SU-DHL-6 (cell line): Measurements from ENCODE around the gene EVI5L.
"Not testable (repeated sequence)": the region's sequence is repeated elsewhere in the genome, so short reads cannot be mapped to it uniquely, and the experiment has no call there.

Experiments used
- H2AFZ ChIP-seq: fragments of 200-600 bp; sonication (generic); 2 replicates; pipeline ENCODE4 v1.6.1; 2014; ENCODE audit warnings: low read depth, mild to moderate bottlenecking, moderate library complexity, mixed read lengths, antibody characterized with exemption, low read length; ENCODE audit not compliant: severe bottlenecking
- H3F3A ChIP-seq: fragments of 200-600 bp; shearing (Covaris generic); 2 replicates; pipeline ENCODE4 v1.6.0; 2016; ENCODE audit warnings: antibody characterized with exemption, mild to moderate bottlenecking; ENCODE audit not compliant: insufficient read depth
- H3K27ac ChIP-seq: fragments of 200-600 bp; sonication (generic); 2 replicates; pipeline ENCODE4 v1.5.1; 2016; ENCODE audit warnings: low read depth, mild to moderate bottlenecking, low read length, moderate library complexity, mixed read lengths
- H3K27me3 ChIP-seq: fragments of 200-600 bp; sonication (generic), shearing (Covaris generic); 2 replicates; pipeline ENCODE4 v1.6.0; 2014; ENCODE audit warnings: mild to moderate bottlenecking, low read length
- H3K36me3 ChIP-seq: fragments of 200-600 bp; sonication (generic); 2 replicates; pipeline ENCODE4 v1.6.1; 2014; ENCODE audit warnings: mild to moderate bottlenecking, low read length, mixed read lengths
- H3K4me2 ChIP-seq: fragments of 300-600, 200-600 bp; shearing (Covaris generic), sonication (generic); 2 replicates; pipeline ENCODE4 v1.6.0; 2014; ENCODE audit warnings: low read length, low read depth, mild to moderate bottlenecking; ENCODE audit not compliant: poor library complexity, severe bottlenecking
- H3K4me3 ChIP-seq: fragments of 200-600 bp; sonication (generic); 2 replicates; pipeline ENCODE4 v1.5.1; 2014; ENCODE audit warnings: antibody characterized with exemption, low read length, mild to moderate bottlenecking, mixed read lengths; ENCODE audit not compliant: insufficient read depth, poor library complexity, severe bottlenecking
- H3K79me2 ChIP-seq: fragments of 200-600 bp; sonication (generic); 2 replicates; pipeline ENCODE4 v1.6.1; 2014; ENCODE audit warnings: mild to moderate bottlenecking, low read length, moderate library complexity; ENCODE audit not compliant: insufficient read depth
- H3K9ac ChIP-seq: fragments of 200-600 bp; sonication (generic); 2 replicates; pipeline ENCODE4 v1.7.0; 2014; ENCODE audit warnings: mild to moderate bottlenecking, low read length
- H3K9me2 ChIP-seq: fragments of 200-600 bp; sonication (generic); replicated peaks from 2 replicates; pipeline ENCODE4 v1.6.1; 2014; ENCODE audit warnings: low read length; ENCODE audit not compliant: insufficient read depth
- H3K9me3 ChIP-seq: fragments of 200-600 bp; sonication (generic); 2 replicates; pipeline ENCODE4 v1.6.1; 2014; ENCODE audit warnings: low read length, mixed read lengths; ENCODE audit not compliant: insufficient read depth
- H4K20me1 ChIP-seq: fragments of 200-600 bp; sonication (generic); 2 replicates; pipeline ENCODE4 v1.6.1; 2014; ENCODE audit warnings: low read depth, mild to moderate bottlenecking, antibody characterized with exemption, low read length, moderate library complexity, mixed read lengths
- CTCF ChIP-seq: fragments of 200-600 bp; sonication (generic); IDR thresholded peaks from one replicate; pipeline ENCODE4 v1.5.1; 2017; ENCODE audit warnings: antibody characterized with exemption, mild to moderate bottlenecking, low read length, moderate library complexity; ENCODE audit not compliant: insufficient read depth, poor library complexity, severe bottlenecking
- EZH2phosphoT487 ChIP-seq: fragments of 200-600 bp; sonication (generic), shearing (Covaris generic); conservative IDR thresholded peaks from 2 replicates; pipeline ENCODE4 v1.6.1; 2018; ENCODE audit warnings: mild to moderate bottlenecking, antibody characterized with exemption, low read length, moderate library complexity, mixed read lengths

The EVI5L gene

GRCh38 chr19:7792281-7792680 lies 37.7 kb upstream of the EVI5L start:
- no peak overlapping the region for H2AFZ ChIP-seq
- no peak overlapping the region for H3K4me2 ChIP-seq
- no peak for TF ChIP-seq EZH2phosphoT487
- no peak for TF ChIP-seq CTCF
- no peaks in the 10 kb centered on the region for H3F3A ChIP-seq
- H3K27me3 ChIP-seq: no peaks in the 10 kb centered on the region
- no peak overlapping the region for H3K27ac ChIP-seq
- H3K36me3 ChIP-seq: no peaks in the 10 kb centered on the region
- no peak overlapping the region for H3K9ac ChIP-seq
- H3K9me3 ChIP-seq: no peaks in the 10 kb centered on the region
- no peak overlapping the region for H3K4me3 ChIP-seq
- H4K20me1 ChIP-seq: no peaks in the 10 kb centered on the region
- no peaks in the 10 kb centered on the region for H3K79me2 ChIP-seq
- H3K9me2 ChIP-seq: no peaks in the 10 kb centered on the region

GRCh38 chr19:7792701-7793100 lies 37.3 kb upstream of the EVI5L start:
- not testable (repeated sequence) for H3K4me3 ChIP-seq, H3K9ac ChIP-seq, H3K79me2 ChIP-seq, H3K9me2 ChIP-seq, H3K27ac ChIP-seq, H2AFZ ChIP-seq, H4K20me1 ChIP-seq, H3K4me2 ChIP-seq, H3K9me3 ChIP-seq, H3K36me3 ChIP-seq, H3K27me3 ChIP-seq, H3F3A ChIP-seq

GRCh38 chr19:7793493-7793892 lies 36.5 kb upstream of the EVI5L start:
- Histone ChIP-seq H3F3A (no peaks in the 10 kb centered on the region), H3K36me3 (no peaks in the 10 kb centered on the region), H3K27ac (no peak overlapping the region), H3K4me3 (no peak overlapping the region), H3K4me2 (no peak overlapping the region), H3K9me2 (no peaks in the 10 kb centered on the region), H2AFZ (no peak overlapping the region), H3K9ac (no peak overlapping the region), H3K79me2 (no peaks in the 10 kb centered on the region), H3K9me3 (no peaks in the 10 kb centered on the region), H3K27me3 (no peaks in the 10 kb centered on the region), H4K20me1 (no peaks in the 10 kb centered on the region)
- TF ChIP-seq EZH2phosphoT487 (no peak), CTCF (no peak)

GRCh38 chr19:7795555-7796161 lies 34.4 kb upstream of the EVI5L start:
- TF ChIP-seq EZH2phosphoT487 (no peak), CTCF (no peak)
- Histone ChIP-seq H3K9me3 (no peaks in the 10 kb centered on the region), H3F3A (no peaks in the 10 kb centered on the region), H3K9ac (no peak overlapping the region), H3K4me3 (no peak overlapping the region), H2AFZ (no peak overlapping the region), H3K4me2 (no peak overlapping the region), H3K27ac (no peak overlapping the region), H3K36me3 (no peaks in the 10 kb centered on the region), H4K20me1 (no peaks in the 10 kb centered on the region), H3K79me2 (no peaks in the 10 kb centered on the region), H3K9me2 (no peaks in the 10 kb centered on the region), H3K27me3 (no peaks in the 10 kb centered on the region)
